Measurements from ENCODE around the gene PLPP4. TPM values are rescaled to one million over a fixed set of nuclear protein-coding genes. Genes with fewer than 3 reads are reported as not detected.

Gene PLPP4
- total and polyA plus RNA-seq, 10 of the 15 experiments (the other 5 are each of a cell fraction or from before 2014, with no cell fraction given): 0.08 to 3.1 (median 0.26) TPM; not detected in 3

DNA sequence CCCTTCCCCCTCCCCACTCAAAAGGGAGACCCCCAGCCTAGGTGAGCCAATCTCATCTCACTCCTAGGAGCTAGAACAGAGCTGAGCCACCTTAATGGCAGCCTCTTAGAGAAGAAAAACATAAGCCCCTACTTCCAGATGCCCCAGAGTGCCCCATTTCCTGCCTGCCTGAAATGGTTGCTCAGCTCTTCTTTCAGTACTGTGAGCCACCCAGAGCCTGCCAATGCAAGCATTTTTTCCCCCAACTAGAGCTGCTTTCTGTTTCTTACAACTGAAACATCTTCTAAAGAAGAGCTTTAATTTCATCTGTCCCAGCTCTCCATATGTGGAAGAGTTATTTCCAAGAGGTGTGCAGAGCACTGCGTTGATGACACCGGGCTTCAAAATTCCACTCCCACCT is 136.7 kb downstream of the PLPP4 start:
- BruUV-seq (replicated peaks): no TSS peak
- ATAC-seq (no peak), DNase-seq (ENCODE audit: low read depth, low spot score) (no peak), FAIRE-seq (no peak)
- TF ChIP-seq PAX5 (IDR thresholded peaks at IDR 0.05; ENCODE audit: borderline replicate concordance, low read depth, low read length) (no peak), EGR1 (IDR thresholded peaks at IDR 0.05; ENCODE audit: borderline replicate concordance in 1 of 2, low read depth in 2 of 2, low read length in 2 of 2) (no peak), NFYA (IDR thresholded peaks at IDR 0.05; ENCODE audit: borderline replicate concordance, low read depth, low read length) (no peak)
- TF ChIP-seq, protein P1, sequence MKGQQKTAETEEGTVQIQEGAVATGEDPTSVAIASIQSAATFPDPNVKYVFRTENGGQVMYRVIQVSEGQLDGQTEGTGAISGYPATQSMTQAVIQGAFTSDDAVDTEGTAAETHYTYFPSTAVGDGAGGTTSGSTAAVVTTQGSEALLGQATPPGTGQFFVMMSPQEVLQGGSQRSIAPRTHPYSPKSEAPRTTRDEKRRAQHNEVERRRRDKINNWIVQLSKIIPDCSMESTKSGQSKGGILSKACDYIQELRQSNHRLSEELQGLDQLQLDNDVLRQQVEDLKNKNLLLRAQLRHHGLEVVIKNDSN (IDR thresholded peaks at IDR 0.05; ENCODE audit: borderline replicate concordance, extremely low read length, insufficient read depth, low read depth, low read length): no peak
- ChIA-PET POLR2A (no interaction called here), RAD21 (ENCODE audit: unreplicated experiment) (no interaction called here), SMC1A (ENCODE audit: uncharacterized antibody, unreplicated experiment) (interaction anchor here (0.6 to 1.0 kb wide), 2 partner anchors 105 to 170 kb away, joined by 3 read pairs; no protein-coding TSS in a partner anchor), CTCF (interaction anchor here (0.7 to 1.2 kb wide), 2 partner anchors 9 to 110 kb away, joined by 3 read pairs; no protein-coding TSS in a partner anchor)
- Histone ChIP-seq H3K27ac (ENCODE audit: control insufficient read depth, insufficient read depth) (no peak overlapping the region), H3K9ac (ENCODE audit: control insufficient read depth, insufficient read depth, low read length) (no peak overlapping the region), H3K36me3 (ENCODE audit: control insufficient read depth in 2 of 2, insufficient read depth in 2 of 2, low read length in 1 of 2) (no peaks in the 10 kb centered on the region), H3K79me2 (ENCODE audit: control insufficient read depth, insufficient read depth, low read length) (no peaks in the 10 kb centered on the region), H3K4me1 (ENCODE audit: control insufficient read depth, insufficient read depth, low read length) (no peaks in the 10 kb centered on the region), H3K4me2 (ENCODE audit: control insufficient read depth, insufficient read depth) (no peak overlapping the region), H2AFZ (ENCODE audit: control insufficient read depth, low read depth, low read length) (no peak overlapping the region), H3K9me3 (replicated peaks; ENCODE audit: control insufficient read depth, insufficient read depth, low read length) (no peaks in the 10 kb centered on the region; the same call in 2 of the 3 replicates), H4K20me1 (ENCODE audit: control insufficient read depth, insufficient read depth) (no peaks in the 10 kb centered on the region), H3K27me3 (replicated peaks in 1 of 2; ENCODE audit: control insufficient read depth in 2 of 2, insufficient read depth in 2 of 2, low read length in 1 of 2) (peaks cover 0 to 2% of the 10 kb centered on the region in 2 experiments; a peak in 1 of 4 replicates), H3K4me3 (no peak overlapping the region)
- intact Hi-C loops (cut with micrococcal nuclease; ENCODE audit: unreplicated experiment) (no loop called here), in situ Hi-C loops (cut with MboI) (no loop called here)
- WGBS (ENCODE audit: insufficient coverage, insufficient replicate concordance, low lambda C conversion rate, missing lambda C conversion rate): 87% methylated on average over 2 of the region's 2 CpGs

DNA sequence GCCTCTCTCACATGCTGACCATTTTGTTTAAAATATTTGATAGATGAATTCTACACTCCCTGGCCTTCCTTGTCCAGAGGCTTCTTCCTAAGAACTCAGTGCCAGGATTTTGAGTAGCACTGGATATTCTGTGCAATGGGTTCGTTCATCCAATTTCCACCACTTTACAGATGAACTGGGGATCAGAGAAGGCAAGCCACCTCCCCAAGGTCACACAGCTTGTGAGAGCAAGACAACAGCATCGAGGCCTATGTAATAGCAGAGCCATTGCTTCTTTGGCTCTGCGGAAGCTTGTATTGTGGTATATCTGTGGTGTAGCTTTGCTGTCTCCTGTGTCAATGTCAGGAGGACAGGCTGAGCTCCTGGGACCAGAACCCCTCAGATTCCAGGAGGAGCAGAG is 140.9 kb downstream of the PLPP4 start:
- CTCF ChIA-PET: interaction anchor here (0.8 to 1.0 kb wide), 2 partner anchors 14 to 133 kb away, joined by 3 read pairs; no protein-coding TSS in a partner anchor
- FAIRE-seq: no peak
- intact Hi-C loops (cut with micrococcal nuclease; ENCODE audit: unreplicated experiment): no loop called here
- no TSS peak for BruUV-seq (replicated peaks)
- DNase-seq (ENCODE audit: low read depth, low spot score): no peak
- no peak overlapping the region for H3K4me2 ChIP-seq (ENCODE audit: control insufficient read depth, insufficient read depth)
- no peak overlapping the region for H3K4me3 ChIP-seq
- RAD21 ChIA-PET (ENCODE audit: unreplicated experiment): no interaction called here
- no peak overlapping the region for H2AFZ ChIP-seq (ENCODE audit: control insufficient read depth, low read depth, low read length)
- SMC1A ChIA-PET (ENCODE audit: uncharacterized antibody, unreplicated experiment): interaction anchor here (0.9 to 1.3 kb wide), 2 partner anchors 24 to 89 kb away, joined by 3 read pairs; no protein-coding TSS in a partner anchor
- H3K27ac ChIP-seq (ENCODE audit: control insufficient read depth, insufficient read depth): no peak overlapping the region
- no peaks in the 10 kb centered on the region for H4K20me1 ChIP-seq (ENCODE audit: control insufficient read depth, insufficient read depth)
- H3K27me3 ChIP-seq (replicated peaks in 1 of 2; ENCODE audit: control insufficient read depth in 2 of 2, insufficient read depth in 2 of 2, low read length in 1 of 2): peaks cover 0 to 2% of the 10 kb centered on the region in 2 experiments; a peak in 2 of 4 replicates
- no peak for ATAC-seq
- H3K4me1 ChIP-seq (ENCODE audit: control insufficient read depth, insufficient read depth, low read length): no peaks in the 10 kb centered on the region
- WGBS (ENCODE audit: insufficient coverage, insufficient replicate concordance, low lambda C conversion rate, missing lambda C conversion rate): 17% methylated on average over 3 of the region's 3 CpGs
- H3K79me2 ChIP-seq (ENCODE audit: control insufficient read depth, insufficient read depth, low read length): no peaks in the 10 kb centered on the region
- no peak overlapping the region for H3K9ac ChIP-seq (ENCODE audit: control insufficient read depth, insufficient read depth, low read length)
- in situ Hi-C loops (cut with MboI): no loop called here
- peaks cover 9% of the 10 kb centered on the region; the same call in 2 of the 3 replicates for H3K9me3 ChIP-seq (replicated peaks; ENCODE audit: control insufficient read depth, insufficient read depth, low read length)
- H3K36me3 ChIP-seq (ENCODE audit: control insufficient read depth in 2 of 2, insufficient read depth in 2 of 2, low read length in 1 of 2): no peaks in the 10 kb centered on the region
- POLR2A ChIA-PET: no interaction called here
- TF ChIP-seq IKZF1 (conservative IDR thresholded peaks at IDR 0.05) (no peak), NR2F1 (conservative IDR thresholded peaks at IDR 0.05) (no peak), SMAD1 (IDR thresholded peaks at IDR 0.05; ENCODE audit: low read depth, partially characterized antibody) (no peak)
- TF ChIP-seq, protein P2, sequence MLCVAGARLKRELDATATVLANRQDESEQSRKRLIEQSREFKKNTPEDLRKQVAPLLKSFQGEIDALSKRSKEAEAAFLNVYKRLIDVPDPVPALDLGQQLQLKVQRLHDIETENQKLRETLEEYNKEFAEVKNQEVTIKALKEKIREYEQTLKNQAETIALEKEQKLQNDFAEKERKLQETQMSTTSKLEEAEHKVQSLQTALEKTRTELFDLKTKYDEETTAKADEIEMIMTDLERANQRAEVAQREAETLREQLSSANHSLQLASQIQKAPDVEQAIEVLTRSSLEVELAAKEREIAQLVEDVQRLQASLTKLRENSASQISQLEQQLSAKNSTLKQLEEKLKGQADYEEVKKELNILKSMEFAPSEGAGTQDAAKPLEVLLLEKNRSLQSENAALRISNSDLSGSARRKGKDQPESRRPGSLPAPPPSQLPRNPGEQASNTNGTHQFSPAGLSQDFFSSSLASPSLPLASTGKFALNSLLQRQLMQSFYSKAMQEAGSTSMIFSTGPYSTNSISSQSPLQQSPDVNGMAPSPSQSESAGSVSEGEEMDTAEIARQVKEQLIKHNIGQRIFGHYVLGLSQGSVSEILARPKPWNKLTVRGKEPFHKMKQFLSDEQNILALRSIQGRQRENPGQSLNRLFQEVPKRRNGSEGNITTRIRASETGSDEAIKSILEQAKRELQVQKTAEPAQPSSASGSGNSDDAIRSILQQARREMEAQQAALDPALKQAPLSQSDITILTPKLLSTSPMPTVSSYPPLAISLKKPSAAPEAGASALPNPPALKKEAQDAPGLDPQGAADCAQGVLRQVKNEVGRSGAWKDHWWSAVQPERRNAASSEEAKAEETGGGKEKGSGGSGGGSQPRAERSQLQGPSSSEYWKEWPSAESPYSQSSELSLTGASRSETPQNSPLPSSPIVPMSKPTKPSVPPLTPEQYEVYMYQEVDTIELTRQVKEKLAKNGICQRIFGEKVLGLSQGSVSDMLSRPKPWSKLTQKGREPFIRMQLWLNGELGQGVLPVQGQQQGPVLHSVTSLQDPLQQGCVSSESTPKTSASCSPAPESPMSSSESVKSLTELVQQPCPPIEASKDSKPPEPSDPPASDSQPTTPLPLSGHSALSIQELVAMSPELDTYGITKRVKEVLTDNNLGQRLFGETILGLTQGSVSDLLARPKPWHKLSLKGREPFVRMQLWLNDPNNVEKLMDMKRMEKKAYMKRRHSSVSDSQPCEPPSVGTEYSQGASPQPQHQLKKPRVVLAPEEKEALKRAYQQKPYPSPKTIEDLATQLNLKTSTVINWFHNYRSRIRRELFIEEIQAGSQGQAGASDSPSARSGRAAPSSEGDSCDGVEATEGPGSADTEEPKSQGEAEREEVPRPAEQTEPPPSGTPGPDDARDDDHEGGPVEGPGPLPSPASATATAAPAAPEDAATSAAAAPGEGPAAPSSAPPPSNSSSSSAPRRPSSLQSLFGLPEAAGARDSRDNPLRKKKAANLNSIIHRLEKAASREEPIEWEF (IDR thresholded peaks at IDR 0.05; ENCODE audit: insufficient replicate concordance, low read depth, low read length): no peak
- TF ChIP-seq, protein P3, sequence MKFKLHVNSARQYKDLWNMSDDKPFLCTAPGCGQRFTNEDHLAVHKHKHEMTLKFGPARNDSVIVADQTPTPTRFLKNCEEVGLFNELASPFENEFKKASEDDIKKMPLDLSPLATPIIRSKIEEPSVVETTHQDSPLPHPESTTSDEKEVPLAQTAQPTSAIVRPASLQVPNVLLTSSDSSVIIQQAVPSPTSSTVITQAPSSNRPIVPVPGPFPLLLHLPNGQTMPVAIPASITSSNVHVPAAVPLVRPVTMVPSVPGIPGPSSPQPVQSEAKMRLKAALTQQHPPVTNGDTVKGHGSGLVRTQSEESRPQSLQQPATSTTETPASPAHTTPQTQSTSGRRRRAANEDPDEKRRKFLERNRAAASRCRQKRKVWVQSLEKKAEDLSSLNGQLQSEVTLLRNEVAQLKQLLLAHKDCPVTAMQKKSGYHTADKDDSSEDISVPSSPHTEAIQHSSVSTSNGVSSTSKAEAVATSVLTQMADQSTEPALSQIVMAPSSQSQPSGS (IDR thresholded peaks at IDR 0.05; ENCODE audit: low read length): no peak

Data from GM12878 (cell line).